NB4 (cell line): Measurements from ENCODE around the gene PKLR.

ENCODE experiments used
- MYC ChIP-seq: IDR thresholded peaks from 2 replicates; pipeline ENCODE4 v1.6.1; 2011; ENCODE audit warnings: low read depth, low read length
- POLR2A ChIP-seq: IDR thresholded peaks from 2 replicates; pipeline ENCODE4 v1.6.1; 2011; ENCODE audit warnings: mild to moderate bottlenecking; ENCODE audit not compliant: insufficient read length; ENCODE audit errors: extremely low read depth
- TF ChIP-seq, protein P1 (sequence below): IDR thresholded peaks from one replicate; pipeline ENCODE4 v1.5.1; 2012; ENCODE audit warnings: low read depth, low read length

DNA sequence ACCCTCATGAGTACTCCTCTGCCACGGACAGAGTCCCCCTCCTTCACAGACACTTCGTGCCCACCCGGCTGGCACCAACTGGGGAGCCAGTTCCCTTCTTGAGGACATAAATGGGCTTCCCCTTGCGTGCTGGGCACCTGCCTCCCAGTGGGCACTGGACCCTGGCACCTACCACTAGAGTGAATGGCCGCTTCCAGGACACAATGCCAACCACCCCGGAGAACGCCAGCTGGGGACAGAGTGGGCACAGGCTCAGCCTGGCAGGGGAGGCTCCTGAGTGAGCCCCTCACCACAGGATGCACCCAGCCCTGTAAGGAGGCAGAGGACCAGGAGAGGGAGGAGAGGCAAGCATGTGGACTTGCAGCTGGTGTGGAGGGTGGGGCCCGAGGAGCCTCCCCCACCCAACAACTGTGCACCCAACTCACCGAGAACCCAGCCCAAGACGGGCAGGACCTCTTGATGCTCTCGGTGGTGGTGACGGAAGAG is 47.0 kb downstream of the PKLR start:
- no peak for TF ChIP-seq MYC
- no peak for TF ChIP-seq POLR2A
- TF ChIP-seq, protein P1, sequence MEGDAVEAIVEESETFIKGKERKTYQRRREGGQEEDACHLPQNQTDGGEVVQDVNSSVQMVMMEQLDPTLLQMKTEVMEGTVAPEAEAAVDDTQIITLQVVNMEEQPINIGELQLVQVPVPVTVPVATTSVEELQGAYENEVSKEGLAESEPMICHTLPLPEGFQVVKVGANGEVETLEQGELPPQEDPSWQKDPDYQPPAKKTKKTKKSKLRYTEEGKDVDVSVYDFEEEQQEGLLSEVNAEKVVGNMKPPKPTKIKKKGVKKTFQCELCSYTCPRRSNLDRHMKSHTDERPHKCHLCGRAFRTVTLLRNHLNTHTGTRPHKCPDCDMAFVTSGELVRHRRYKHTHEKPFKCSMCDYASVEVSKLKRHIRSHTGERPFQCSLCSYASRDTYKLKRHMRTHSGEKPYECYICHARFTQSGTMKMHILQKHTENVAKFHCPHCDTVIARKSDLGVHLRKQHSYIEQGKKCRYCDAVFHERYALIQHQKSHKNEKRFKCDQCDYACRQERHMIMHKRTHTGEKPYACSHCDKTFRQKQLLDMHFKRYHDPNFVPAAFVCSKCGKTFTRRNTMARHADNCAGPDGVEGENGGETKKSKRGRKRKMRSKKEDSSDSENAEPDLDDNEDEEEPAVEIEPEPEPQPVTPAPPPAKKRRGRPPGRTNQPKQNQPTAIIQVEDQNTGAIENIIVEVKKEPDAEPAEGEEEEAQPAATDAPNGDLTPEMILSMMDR: no peak
